GM18526 (cell line): Measurements from ENCODE around the gene HDHD5.

Source experiments
- POLR2A ChIP-seq: IDR thresholded peaks from 3 replicates; pipeline ENCODE4 v1.6.1; 2011; ENCODE audit not compliant: insufficient read length; ENCODE audit errors: extremely low read depth

Gene HDHD5

DNA sequence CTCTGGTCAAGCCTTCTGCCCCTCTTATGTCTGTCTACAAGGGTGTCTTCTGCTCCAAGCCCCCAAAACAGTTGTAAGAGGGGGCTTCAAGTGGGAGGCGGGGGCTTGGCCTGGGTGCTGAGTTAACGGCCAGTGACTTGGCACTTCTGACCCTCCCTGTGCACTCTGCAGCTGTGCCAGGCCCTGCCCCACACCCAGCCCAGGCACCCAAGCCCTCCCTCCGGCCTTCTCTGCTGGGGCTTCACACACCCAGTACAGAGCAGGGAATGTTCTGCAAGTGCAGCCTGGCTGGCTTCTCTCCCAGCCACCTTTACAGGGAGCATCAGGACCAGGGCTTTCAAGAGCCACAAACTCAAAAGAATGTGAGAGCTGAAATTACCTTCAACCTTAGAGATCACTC is 41.7 kb downstream of the HDHD5 start:
- no peak for TF ChIP-seq POLR2A

DNA sequence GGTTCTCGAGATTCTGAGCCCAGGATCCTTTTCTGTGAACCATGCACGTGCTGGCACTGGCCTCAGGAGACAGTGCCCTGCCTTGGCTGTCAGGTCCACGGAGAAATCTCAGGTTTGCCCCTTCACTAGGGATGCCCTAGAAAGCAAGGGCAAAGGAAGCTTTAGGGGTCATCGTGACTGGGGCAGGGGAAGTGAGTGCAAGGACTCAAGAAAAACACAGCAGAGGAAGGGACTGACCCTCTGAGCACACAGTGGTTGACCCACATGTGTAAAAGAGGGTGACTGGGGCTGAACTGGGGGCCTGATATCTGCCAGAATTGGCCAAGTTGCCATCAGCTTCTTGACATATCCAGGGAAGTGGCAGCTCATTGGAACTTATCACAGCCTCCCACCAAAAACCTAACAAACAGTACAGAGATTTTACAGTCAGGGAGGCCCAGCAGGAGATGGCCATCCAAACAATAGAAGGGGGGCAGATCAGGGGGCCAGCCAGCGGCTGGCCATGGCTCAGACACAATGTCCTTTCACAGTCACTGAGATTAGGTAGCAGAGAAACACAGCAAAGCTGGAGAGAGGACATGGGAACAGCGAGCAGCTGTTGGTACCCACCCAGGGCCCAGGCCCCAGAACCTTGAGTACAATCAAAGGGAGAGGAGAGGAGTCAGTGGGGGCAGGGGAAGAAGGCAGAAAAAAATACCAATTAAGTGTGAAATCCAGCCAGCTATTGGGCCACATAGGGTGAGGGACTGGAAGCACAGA is 42.3 kb downstream of the HDHD5 start:
- TF ChIP-seq POLR2A = no peak

DNA sequence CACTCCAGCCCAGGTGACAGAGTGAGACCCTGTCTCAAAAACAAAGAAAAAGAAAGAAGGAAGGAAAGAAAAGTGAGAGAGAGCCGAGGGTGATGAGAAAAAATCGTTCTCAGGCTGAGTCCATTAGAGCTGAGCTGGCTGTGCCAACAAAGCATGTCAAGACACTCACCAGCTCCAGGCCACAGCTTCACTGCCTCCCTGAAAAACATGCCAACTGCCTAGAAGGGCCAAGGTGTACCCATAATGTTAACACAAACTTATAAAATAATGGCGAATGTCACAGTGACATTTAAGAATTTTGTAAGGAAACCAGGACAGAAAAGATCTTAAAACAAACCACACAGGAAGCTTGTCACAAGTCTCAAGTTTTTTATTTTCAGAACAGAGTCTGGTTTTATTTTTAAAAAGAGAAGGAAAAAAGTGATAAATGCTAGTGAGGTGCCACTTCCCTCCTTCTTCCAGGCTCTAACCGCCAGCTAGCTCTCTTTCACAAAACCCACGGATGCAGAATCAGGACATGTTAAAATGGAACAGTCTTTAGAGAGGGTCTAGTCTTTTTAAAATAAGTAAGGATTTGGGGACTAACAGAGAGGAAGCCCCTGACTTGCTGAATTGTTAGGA is 43.0 kb downstream of the HDHD5 start:
- no peak for TF ChIP-seq POLR2A

GRCh38 chr22:17115236-17115635 is 43.8 kb downstream of the HDHD5 start:
- TF ChIP-seq POLR2A = no peak

GRCh38 chr22:17114898-17115235 is 44.2 kb downstream of the HDHD5 start:
- no peak for TF ChIP-seq POLR2A

- TF ChIP-seq POLR2A = no peak
These were observed 44.7 kb downstream of the HDHD5 start for GRCh38 chr22:17114173-17114897.

- TF ChIP-seq POLR2A = no peak
These were observed 45.5 kb downstream of the HDHD5 start for GRCh38 chr22:17113600-17113999.

- no peak for TF ChIP-seq POLR2A
These were observed 46.5 kb downstream of the HDHD5 start for GRCh38 chr22:17112491-17113042.

DNA sequence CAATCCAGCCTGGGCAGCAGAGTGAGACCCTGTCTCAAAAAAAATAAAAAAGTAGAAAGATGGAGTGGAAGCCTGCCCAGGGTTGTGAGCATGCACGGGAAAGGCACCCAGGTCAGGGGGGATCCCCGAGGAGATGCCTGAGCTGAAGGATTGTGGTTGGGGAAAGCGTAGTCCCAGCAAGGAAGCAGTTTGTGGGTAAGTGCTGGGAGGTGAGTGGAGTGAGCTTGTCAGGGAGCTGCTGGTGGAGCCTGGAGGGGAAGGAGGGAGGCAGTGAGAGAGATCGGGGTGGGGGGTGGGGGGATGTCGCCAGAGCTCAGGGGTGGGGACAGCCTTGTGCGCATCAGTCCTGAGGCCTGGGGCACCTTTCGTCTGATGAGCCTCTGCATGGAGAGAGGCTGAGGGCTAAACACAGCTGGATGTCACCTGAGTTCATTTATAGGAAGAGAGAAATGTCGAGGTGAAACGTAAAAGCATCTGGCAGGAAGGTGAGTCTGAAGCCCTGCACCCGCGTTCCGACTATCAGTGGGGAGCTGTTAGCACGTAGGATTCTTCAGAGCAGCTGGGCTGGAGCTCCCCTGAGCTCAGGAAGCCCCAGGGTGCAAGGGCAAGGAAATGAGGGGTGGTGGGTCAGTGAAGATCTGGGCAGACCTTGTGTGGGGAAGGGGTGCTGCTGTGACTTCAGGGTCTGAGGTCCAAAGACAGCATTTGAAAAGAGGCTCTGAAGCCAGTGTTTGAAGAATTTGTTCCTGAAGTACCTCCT is 48.1 kb downstream of the HDHD5 start:
- no peak for TF ChIP-seq POLR2A

- no peak for TF ChIP-seq POLR2A
These were observed 49.1 kb downstream of the HDHD5 start for GRCh38 chr22:17109976-17110375.

GRCh38 chr22:17109113-17109865 is 49.8 kb downstream of the HDHD5 start:
- no peak for TF ChIP-seq POLR2A

- TF ChIP-seq POLR2A = no peak
These were observed 50.6 kb downstream of the HDHD5 start for GRCh38 chr22:17108256-17109112.

DNA sequence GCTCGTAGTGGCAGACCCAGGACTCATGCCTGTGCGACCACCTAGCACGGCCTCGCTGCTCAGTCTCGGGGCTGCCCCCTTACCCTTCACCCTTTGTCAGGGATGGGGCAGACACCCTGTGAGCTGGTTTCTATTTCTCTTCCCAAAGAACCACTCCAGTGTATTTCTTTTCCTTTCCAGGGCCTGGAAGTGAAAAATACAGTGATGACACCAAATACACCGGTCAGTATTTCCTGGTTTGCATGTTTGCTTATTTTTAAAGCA is 51.6 kb downstream of the HDHD5 start:
- no peak for TF ChIP-seq POLR2A
